ENCODE results near the gene CNNM1. TPM values are rescaled to one million over a fixed set of nuclear protein-coding genes. Genes with fewer than 3 reads are reported as not detected.

The CNNM1 gene
- total RNA-seq, 1 donor from 2014 or later, result 2.5 TPM

GRCh38 chr10:99411546-99411945 lies 82.4 kb downstream of the CNNM1 start:
- Histone ChIP-seq H3K27ac (ENCODE audit: low read depth, low read length) (no peak overlapping the region), H3K4me1 (ENCODE audit: insufficient read depth, low read length) (no peaks in the 10 kb centered on the region), H3K4me3 (ENCODE audit: insufficient read depth, low read depth, low read length) (no peak overlapping the region), H3K36me3 (ENCODE audit: insufficient read depth, low read length) (peaks cover 2% of the 10 kb centered on the region), H3K9me3 (ENCODE audit: insufficient read depth, low read depth, low read length) (no peaks in the 10 kb centered on the region), H3K4me2 (ENCODE audit: low read length) (no peak overlapping the region), H3K9ac (ENCODE audit: low read length) (no peak overlapping the region), H4K20me1 (ENCODE audit: insufficient read depth, low read length) (peaks cover 6% of the 10 kb centered on the region), H3K79me2 (ENCODE audit: insufficient read depth, low read length) (peaks cover 4% of the 10 kb centered on the region), H3K27me3 (ENCODE audit: insufficient read depth, low read length) (no peaks in the 10 kb centered on the region), H2AFZ (ENCODE audit: low read depth, low read length) (no peak overlapping the region)
- Mint-ChIP-seq H3K4me1 (ENCODE audit: low read depth, unreplicated experiment) (no peaks in the 10 kb centered on the region), H3K27me3 (ENCODE audit: low read depth, unreplicated experiment) (no peaks in the 10 kb centered on the region), H3K9me3 (ENCODE audit: unreplicated experiment) (peaks cover 2% of the 10 kb centered on the region), H3K4me3 (ENCODE audit: unreplicated experiment) (no peak overlapping the region), H3K36me3 (ENCODE audit: low read depth, unreplicated experiment) (peaks cover 14% of the 10 kb centered on the region), H3K27ac (ENCODE audit: unreplicated experiment) (no peak overlapping the region)
- TF ChIP-seq EZH2 (IDR thresholded peaks at IDR 0.05; ENCODE audit: insufficient read depth, low read length) (no peak), CTCF (IDR thresholded peaks at IDR 0.05; ENCODE audit: insufficient read depth, low read depth, low read length) (no peak)
- DNase-seq (ENCODE audit: low read depth) (no peak), FAIRE-seq (no peak)

GRCh38 chr10:99412099-99412498 lies 82.9 kb downstream of the CNNM1 start:
- Histone ChIP-seq H3K4me1 (ENCODE audit: insufficient read depth, low read length) (no peaks in the 10 kb centered on the region), H3K4me2 (ENCODE audit: low read length) (no peak overlapping the region), H3K4me3 (ENCODE audit: insufficient read depth, low read depth, low read length) (no peak overlapping the region), H3K36me3 (ENCODE audit: insufficient read depth, low read length) (peaks cover 2% of the 10 kb centered on the region), H3K79me2 (ENCODE audit: insufficient read depth, low read length) (peaks cover 4% of the 10 kb centered on the region), H3K27ac (ENCODE audit: low read depth, low read length) (no peak overlapping the region), H4K20me1 (ENCODE audit: insufficient read depth, low read length) (peaks cover 6% of the 10 kb centered on the region), H3K9me3 (ENCODE audit: insufficient read depth, low read depth, low read length) (no peaks in the 10 kb centered on the region), H3K9ac (ENCODE audit: low read length) (no peak overlapping the region), H2AFZ (ENCODE audit: low read depth, low read length) (no peak overlapping the region), H3K27me3 (ENCODE audit: insufficient read depth, low read length) (no peaks in the 10 kb centered on the region)
- Mint-ChIP-seq H3K36me3 (ENCODE audit: low read depth, unreplicated experiment) (peaks cover 11% of the 10 kb centered on the region), H3K4me3 (ENCODE audit: unreplicated experiment) (no peak overlapping the region), H3K9me3 (ENCODE audit: unreplicated experiment) (peaks cover 2% of the 10 kb centered on the region), H3K4me1 (ENCODE audit: low read depth, unreplicated experiment) (no peaks in the 10 kb centered on the region), H3K27ac (ENCODE audit: unreplicated experiment) (no peak overlapping the region), H3K27me3 (ENCODE audit: low read depth, unreplicated experiment) (no peaks in the 10 kb centered on the region)
- DNase-seq (ENCODE audit: low read depth) (no peak), FAIRE-seq (no peak)
- no peak for TF ChIP-seq EZH2 (IDR thresholded peaks at IDR 0.05; ENCODE audit: insufficient read depth, low read length)
- no peak for TF ChIP-seq CTCF (IDR thresholded peaks at IDR 0.05; ENCODE audit: insufficient read depth, low read depth, low read length)

GRCh38 chr10:99418910-99419624 lies 89.9 kb downstream of the CNNM1 start:
- no peak overlapping the region for H3K27ac ChIP-seq (ENCODE audit: low read depth, low read length)
- H3K9ac ChIP-seq (ENCODE audit: low read length), result no peak overlapping the region
- H3K4me1 Mint-ChIP-seq (ENCODE audit: low read depth, unreplicated experiment), result no peaks in the 10 kb centered on the region
- no peak overlapping the region for H3K27ac Mint-ChIP-seq (ENCODE audit: unreplicated experiment)
- H3K9me3 Mint-ChIP-seq (ENCODE audit: unreplicated experiment), result peaks cover 2% of the 10 kb centered on the region
- no peaks in the 10 kb centered on the region for H3K9me3 ChIP-seq (ENCODE audit: insufficient read depth, low read depth, low read length)
- H3K79me2 ChIP-seq (ENCODE audit: insufficient read depth, low read length), result peaks cover 5% of the 10 kb centered on the region
- H3K4me3 Mint-ChIP-seq (ENCODE audit: unreplicated experiment), result no peak overlapping the region
- TF ChIP-seq CTCF (IDR thresholded peaks at IDR 0.05; ENCODE audit: insufficient read depth, low read depth, low read length) (no peak), EZH2 (IDR thresholded peaks at IDR 0.05; ENCODE audit: insufficient read depth, low read length) (no peak)
- H3K27me3 ChIP-seq (ENCODE audit: insufficient read depth, low read length), result no peaks in the 10 kb centered on the region
- no peak overlapping the region for H3K4me2 ChIP-seq (ENCODE audit: low read length)
- no peaks in the 10 kb centered on the region for H3K27me3 Mint-ChIP-seq (ENCODE audit: low read depth, unreplicated experiment)
- H4K20me1 ChIP-seq (ENCODE audit: insufficient read depth, low read length), result peaks cover 3% of the 10 kb centered on the region
- H3K36me3 ChIP-seq (ENCODE audit: insufficient read depth, low read length), result no peaks in the 10 kb centered on the region
- DNase-seq (ENCODE audit: low read depth) (no peak), FAIRE-seq (no peak)
- peaks cover 25% of the 10 kb centered on the region for H3K36me3 Mint-ChIP-seq (ENCODE audit: low read depth, unreplicated experiment)
- H2AFZ ChIP-seq (ENCODE audit: low read depth, low read length), result no peak overlapping the region
- H3K4me1 ChIP-seq (ENCODE audit: insufficient read depth, low read length), result no peaks in the 10 kb centered on the region
- H3K4me3 ChIP-seq (ENCODE audit: insufficient read depth, low read depth, low read length), result no peak overlapping the region

Measured in astrocyte (in vitro differentiated cells and primary cell).